ENCODE measurements around the gene FKBP8.
"Not testable (repeated sequence)": the region's sequence is repeated elsewhere in the genome, so short reads cannot be mapped to it uniquely, and the experiment has no call there.

The FKBP8 gene

GRCh38 chr19:18541992-18542940 lies 1.1 kb downstream of the FKBP8 start:
- DNase-seq (ENCODE audit: insufficient read length, low spot score), result no peak
- no peak for TF ChIP-seq POLR2A (IDR thresholded peaks at IDR 0.05; ENCODE audit: low read depth, low read length)
- FAIRE-seq, result no peak

DNA sequence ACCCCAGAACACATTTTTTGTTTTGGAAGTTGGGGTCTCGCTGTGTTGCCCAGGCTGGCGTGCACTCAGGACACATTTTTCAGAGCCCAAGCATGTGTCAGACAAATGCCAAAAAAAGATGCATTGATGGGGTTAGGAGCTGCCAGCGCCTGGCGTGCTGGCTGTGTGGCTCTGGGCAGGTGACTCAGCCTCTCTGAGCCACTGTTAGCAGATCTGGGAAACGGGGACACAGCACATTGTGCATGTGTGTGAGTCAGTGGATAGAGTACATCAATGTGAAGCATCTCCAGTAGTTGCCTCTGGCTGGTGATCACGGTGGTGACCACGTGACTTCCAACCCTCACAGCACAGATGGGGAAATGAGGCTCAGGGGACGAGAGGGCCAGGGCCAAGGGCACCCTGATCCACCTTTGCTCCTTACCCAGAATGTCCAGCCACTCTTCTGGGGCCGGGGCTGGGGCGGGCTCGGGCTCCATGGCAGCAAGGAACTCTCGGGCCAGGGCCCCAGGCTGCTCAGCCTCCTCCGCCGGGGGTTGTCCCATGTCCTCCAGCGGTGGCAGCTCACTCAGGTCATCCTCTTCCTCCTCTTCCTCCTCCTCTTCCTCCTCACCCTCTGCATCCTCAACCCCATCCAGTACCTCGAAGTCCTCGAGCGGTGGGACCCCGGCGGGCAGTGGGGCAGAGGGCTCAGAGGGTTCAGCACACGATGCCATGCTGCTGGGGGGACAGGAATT lies 1.9 kb downstream of the FKBP8 start:
- no peak for DNase-seq (ENCODE audit: insufficient read length, low spot score)
- no peak for TF ChIP-seq POLR2A (IDR thresholded peaks at IDR 0.05; ENCODE audit: low read depth, low read length)

DNA sequence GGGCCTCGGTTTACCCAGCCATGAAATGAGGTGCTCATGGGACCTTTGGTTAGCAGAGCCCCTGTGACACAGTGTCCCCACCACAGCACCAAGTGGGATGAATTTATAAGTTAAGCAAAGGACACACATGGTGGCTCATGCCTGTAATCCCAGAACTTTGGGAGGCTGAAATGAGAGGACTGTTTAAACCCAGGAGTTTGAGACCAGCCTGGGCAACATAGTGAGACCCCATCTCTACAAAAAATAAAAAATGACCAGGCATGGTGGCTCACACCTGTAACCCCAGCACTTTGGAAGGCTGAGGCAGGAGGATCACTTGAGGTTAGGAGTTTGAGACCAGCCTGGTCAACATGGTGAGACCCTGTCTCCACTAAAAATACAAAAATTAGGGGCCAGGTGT lies 3.2 kb downstream of the FKBP8 start:
- FAIRE-seq; DNase-seq (ENCODE audit: insufficient read length, low spot score): not testable (repeated sequence)

More for the DNA sequence above, 1.9 kb downstream of the FKBP8 start:
- FAIRE-seq, result no peak

DNA sequence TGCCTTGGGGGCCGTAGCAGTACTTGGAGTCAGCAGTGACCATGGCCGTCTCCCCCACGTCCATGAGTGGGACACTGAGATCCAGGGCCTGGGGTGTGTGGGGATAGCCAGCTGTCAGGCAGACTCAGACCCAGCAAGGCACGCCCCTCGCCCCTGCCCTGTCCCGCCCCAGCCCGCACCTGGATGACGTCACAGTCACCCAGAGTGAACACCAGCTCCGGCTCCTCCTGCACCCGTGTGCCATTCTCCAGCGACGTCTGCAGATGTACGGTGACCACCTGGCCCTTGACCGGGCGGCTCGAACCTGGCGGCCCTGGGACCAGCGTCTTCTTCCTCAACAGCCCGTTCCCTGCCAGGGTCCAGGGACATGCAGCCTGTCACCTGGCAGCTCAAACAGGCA lies 4.0 kb downstream of the FKBP8 start:
- FAIRE-seq (no peak), DNase-seq (ENCODE audit: insufficient read length, low spot score) (no peak)
- no peak for TF ChIP-seq POLR2A (IDR thresholded peaks at IDR 0.05; ENCODE audit: low read depth, low read length)

- DNase-seq (ENCODE audit: insufficient read length, low spot score) (no peak), FAIRE-seq (no peak)
- no peak for TF ChIP-seq POLR2A (IDR thresholded peaks at IDR 0.05; ENCODE audit: low read depth, low read length)
Measured at GRCh38 chr19:18538115-18538514, 5.3 kb downstream of the FKBP8 start.

GRCh38 chr19:18537431-18537830 lies 5.9 kb downstream of the FKBP8 start:
- TF ChIP-seq POLR2A (IDR thresholded peaks at IDR 0.05; ENCODE audit: low read depth, low read length), result no peak
- no peak for FAIRE-seq
- DNase-seq (ENCODE audit: insufficient read length, low spot score), result no peak

- TF ChIP-seq POLR2A (IDR thresholded peaks at IDR 0.05; ENCODE audit: low read depth, low read length), result no peak
- DNase-seq (ENCODE audit: insufficient read length, low spot score) (no peak), FAIRE-seq (no peak)
Measured at GRCh38 chr19:18536475-18536874, 6.9 kb downstream of the FKBP8 start.

DNA sequence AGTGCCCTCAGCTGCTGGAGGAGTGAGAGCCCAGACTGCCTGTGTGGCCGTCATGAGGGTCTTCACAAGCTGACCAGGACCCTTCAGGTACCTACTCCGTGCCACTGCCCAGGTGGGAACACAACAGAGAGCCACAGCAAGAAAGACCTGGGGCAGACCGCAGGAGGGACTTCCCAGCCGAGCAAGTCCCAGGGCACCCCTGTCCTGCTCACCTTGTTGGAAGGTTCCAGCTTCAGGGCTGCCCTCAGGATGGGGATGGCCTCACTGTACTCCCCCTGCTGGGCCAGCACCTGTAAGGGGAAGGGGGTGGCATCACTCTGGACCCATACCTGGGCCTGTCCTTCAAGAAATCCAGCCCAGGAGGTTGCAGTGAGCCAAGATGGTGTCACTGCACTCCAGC lies 10.3 kb downstream of the FKBP8 start:
- FAIRE-seq (no peak), DNase-seq (ENCODE audit: insufficient read length, low spot score) (no peak)
- TF ChIP-seq POLR2A (IDR thresholded peaks at IDR 0.05; ENCODE audit: low read depth, low read length), result no peak

DNA sequence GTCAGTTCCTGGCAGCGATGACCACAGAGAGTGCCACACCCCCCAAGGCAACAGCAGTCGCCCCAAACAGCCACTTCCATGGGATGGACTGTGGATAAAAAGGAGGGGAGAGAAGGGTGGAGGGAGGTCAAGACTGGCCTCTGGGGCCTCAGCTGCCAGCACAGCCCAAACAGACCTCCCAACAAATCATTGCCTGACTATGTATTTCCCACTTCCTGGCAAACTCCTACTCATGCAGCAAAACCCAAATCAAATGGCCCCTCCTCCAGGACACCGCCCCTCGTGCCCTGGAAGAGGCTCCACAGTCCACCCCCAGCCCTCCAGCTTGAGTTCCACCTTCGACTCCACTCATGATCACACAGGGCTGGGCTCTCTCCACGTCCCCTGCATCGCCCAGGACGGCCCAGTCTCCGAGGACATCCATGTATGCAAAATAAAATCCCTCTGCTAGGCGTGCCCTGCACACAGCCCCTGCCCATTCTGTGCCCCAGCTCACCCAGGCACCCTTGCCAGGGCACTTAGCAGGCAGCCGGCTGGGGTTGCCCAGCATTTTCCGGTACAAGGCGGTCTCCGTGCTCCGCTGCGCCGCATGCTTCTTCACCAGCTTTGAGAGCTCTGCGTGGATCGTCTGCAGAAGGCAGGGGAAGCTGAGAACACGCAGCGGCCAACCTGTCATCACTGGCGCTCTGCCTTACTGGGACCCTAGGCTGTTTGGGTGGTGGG lies 11.0 kb downstream of the FKBP8 start:
- DNase-seq (ENCODE audit: insufficient read length, low spot score), result no peak
- no peak for TF ChIP-seq POLR2A (IDR thresholded peaks at IDR 0.05; ENCODE audit: low read depth, low read length)
- FAIRE-seq, result no peak

- FAIRE-seq (no peak), DNase-seq (ENCODE audit: insufficient read length, low spot score) (no peak)
- TF ChIP-seq POLR2A (IDR thresholded peaks at IDR 0.05; ENCODE audit: low read depth, low read length), result no peak
Measured at GRCh38 chr19:18531485-18531884, 11.9 kb downstream of the FKBP8 start.

DNA sequence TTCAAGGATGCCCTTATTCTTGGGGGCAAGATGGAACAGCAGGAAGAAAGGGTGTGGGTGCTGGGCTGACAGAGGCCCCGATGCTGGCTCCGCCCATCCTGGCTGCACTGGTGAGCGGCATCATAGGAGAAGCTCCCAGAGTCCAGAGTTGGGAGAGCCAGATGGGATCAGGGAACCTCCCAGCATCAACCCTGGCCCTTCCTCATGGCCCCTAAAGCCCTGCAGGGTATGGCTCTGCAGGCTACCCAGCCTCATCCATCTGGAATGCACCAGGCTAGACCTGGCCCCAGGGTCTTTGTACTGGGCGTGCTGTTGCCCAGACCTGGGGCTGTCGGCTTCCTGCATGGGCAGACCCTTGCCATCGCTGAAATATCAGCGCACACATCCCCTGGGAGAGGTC lies 13.6 kb downstream of the FKBP8 start:
- TF ChIP-seq POLR2A (IDR thresholded peaks at IDR 0.05; ENCODE audit: low read depth, low read length), result no peak
- no peak for FAIRE-seq
- DNase-seq (ENCODE audit: insufficient read length, low spot score), result no peak

DNA sequence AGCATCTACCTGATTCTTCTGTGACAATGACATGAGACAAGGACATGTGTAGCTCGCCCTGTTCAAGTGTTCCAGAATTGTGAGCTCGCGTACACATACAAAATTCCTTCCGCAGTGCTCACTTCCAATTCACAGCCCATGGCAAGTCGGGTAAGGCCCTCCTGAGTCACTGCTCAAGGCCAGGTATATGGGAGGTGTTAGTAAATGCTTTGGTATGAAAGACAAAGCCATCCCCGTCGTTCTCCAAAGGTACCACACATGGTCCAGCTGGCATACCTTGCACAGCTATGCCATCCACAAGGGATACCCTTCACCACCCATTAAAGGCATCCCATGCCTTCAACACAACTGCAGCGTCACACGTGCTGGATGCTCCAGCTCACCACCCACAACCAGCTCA lies 17.1 kb downstream of the FKBP8 start:
- DNase-seq (ENCODE audit: insufficient read length, low spot score), result no peak
- TF ChIP-seq POLR2A (IDR thresholded peaks at IDR 0.05; ENCODE audit: low read depth, low read length), result no peak
- no peak for FAIRE-seq

- FAIRE-seq (no peak), DNase-seq (ENCODE audit: insufficient read length, low spot score) (no peak)
- TF ChIP-seq POLR2A (IDR thresholded peaks at IDR 0.05; ENCODE audit: low read depth, low read length), result no peak
Measured at GRCh38 chr19:18523841-18524240, 19.5 kb downstream of the FKBP8 start.

DNA sequence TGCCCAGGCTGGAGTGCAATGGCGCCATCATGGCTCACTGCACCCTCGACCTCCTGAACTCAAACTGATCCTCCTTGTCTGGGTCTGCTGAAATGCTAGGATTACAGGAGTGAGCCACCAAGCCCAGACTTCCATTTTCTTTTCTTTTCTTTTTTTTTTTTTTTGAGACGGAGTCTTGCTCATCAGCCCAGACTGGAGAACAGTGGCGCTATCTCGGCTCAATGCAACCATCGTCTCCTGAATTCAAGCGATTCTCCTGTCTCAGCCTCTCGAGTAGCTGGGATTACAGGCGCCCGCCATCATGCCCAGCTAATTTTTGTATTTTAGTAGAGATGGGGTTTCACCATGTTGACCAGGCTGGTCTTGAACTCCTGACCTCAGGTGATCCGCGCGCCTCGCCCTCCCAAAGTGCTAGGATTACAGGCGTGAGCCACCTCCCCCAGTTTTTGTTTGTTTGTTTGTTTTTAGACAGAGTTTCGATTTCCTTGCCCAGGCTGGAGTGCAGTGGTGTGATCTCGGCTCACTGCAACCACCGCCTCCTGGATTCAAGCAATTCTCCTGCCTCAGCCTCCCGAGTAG lies 20.4 kb downstream of the FKBP8 start:
- DNase-seq (ENCODE audit: insufficient read length, low spot score); FAIRE-seq: not testable (repeated sequence)

Measured in H54 (cell line).